Effector CD4-positive, alpha-beta T cell (primary cell): ENCODE measurements around the gene AKIRIN1.
"Not testable (repeated sequence)": the region's sequence is repeated elsewhere in the genome, so short reads cannot be mapped to it uniquely, and the experiment has no call there.

Experiments used
- DNase-seq: peaks from one replicate; pipeline ENCODE4 v3.0.0-alpha.2; 2020

Gene AKIRIN1

GRCh38 chr1:39046613-39047210 lies 55.6 kb downstream of the AKIRIN1 start:
- DNase-seq = no peak

GRCh38 chr1:39047374-39048229 lies 56.5 kb downstream of the AKIRIN1 start:
- no peak for DNase-seq

- DNase-seq = no peak
These were observed 57.8 kb downstream of the AKIRIN1 start for GRCh38 chr1:39048745-39049370.

DNA sequence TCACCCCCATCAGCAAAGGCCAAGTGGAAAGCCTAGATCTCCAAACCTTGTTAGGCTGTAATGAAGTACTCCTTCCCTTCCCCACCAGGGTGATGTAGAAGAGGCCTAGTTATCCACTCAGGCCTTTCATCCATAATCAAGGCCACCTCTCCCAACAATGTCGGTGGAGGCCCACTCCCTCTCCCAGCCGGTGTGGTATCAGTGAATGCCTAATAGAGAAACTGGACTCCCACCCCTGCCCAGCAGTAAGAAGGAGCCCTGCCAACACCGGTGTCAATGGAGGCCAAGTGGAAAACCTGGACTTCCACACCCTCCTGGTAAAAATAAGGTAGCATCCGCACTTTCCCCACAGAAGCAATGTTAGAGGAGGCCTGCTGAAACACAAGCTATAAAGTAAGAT lies 58.9 kb downstream of the AKIRIN1 start:
- no peak for DNase-seq

GRCh38 chr1:39051193-39051850 lies 60.2 kb downstream of the AKIRIN1 start:
- DNase-seq = not testable (repeated sequence)

DNA sequence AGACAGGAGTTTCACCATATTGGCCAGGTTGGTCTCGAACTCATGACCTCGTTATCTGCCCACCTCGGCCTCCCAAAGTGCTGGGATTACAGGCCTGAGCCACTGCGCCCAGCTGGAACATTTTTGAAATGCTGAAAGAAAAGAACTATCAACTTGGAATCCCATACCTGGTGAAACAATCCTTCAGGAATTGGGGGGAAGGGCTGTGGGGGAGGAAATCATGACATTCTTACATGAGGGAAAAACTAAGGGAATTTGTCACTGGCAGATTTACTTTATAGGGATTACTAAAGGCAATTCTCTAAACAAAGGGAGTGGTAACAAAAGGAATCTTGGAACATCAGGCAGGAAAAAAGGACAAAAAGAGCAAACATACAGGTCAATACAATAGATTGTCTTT lies 60.9 kb downstream of the AKIRIN1 start:
- no peak for DNase-seq

DNA sequence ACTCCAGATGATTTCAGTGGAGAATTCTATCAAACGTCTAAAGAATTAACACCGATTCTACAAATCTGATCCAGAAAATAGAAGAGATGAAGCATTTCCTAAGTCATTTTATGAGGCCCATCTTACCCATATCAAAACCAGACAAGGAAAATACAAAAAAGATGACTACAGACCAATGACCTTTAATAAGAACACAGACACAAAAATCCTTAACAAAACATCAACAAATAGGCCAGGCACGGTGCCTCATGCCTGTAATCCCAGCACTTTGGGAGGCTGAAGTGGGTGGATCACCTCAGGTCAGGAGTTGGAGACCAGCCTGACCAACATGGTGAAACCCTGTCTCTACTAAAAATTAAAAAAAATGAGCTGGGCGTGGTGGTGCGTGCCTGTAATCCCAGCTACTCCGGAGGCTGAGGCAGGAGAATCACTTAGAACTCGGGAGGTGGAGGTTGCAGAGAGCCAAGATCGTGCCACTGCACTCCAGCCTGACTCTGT lies 64.2 kb downstream of the AKIRIN1 start:
- DNase-seq = not testable (repeated sequence)
